Natural killer cell treated with Interleukin-12 subunit alpha and Interleukin-12 subunit beta and Interleukin-15 and Interleukin-18, amount 100 ng/mL, for 72 hours (primary cell): Measurements from ENCODE around the gene CCDC13. TPM values are rescaled to one million over a fixed set of nuclear protein-coding genes. Genes with fewer than 3 reads are reported as not detected.
"Not testable (repeated sequence)": the region's sequence is repeated elsewhere in the genome, so short reads cannot be mapped to it uniquely, and the experiment has no call there.

Experiments used
- ATAC-seq, 2 donors: fragments of 150-1000 bp; cut with Tn5 transposase in 1 of 2; sonication (Bioruptor Pico), chemical (Tn5 transposase) in 1 of 2; 2 replicates each; pipeline ENCODE4 v1.10.0; 2021
- DNase-seq: peaks from one replicate; pipeline ENCODE4 v3.0.0; 2022; ENCODE audit warnings: low spot score
- H3K27ac Mint-ChIP-seq, 2 donors: 1 replicate in 1 of 2; 2 replicates in 1 of 2; pipeline ENCODE4 v1.8.0; 2022; ENCODE audit warnings: mixed read lengths in 2 of 2, mild to moderate bottlenecking in 1 of 2, moderate library complexity in 1 of 2
- H3K27me3 Mint-ChIP-seq, 2 donors: 1 replicate in 1 of 2; 2 replicates in 1 of 2; pipeline ENCODE4 v1.8.0; 2022; ENCODE audit warnings: mixed read lengths in 2 of 2
- H3K36me3 Mint-ChIP-seq: one replicate; pipeline ENCODE4 v1.8.0; 2022; ENCODE audit warnings: mixed read lengths
- H3K4me1 Mint-ChIP-seq, 2 donors: 1 replicate in 1 of 2; 2 replicates in 1 of 2; pipeline ENCODE4 v1.8.0; 2022; ENCODE audit warnings: low read depth in 2 of 2, mixed read lengths in 2 of 2, mild to moderate bottlenecking in 1 of 2
- H3K4me3 Mint-ChIP-seq: one replicate; pipeline ENCODE4 v1.8.0; 2022; ENCODE audit warnings: mixed read lengths
- H3K9me3 Mint-ChIP-seq: 2 replicates; pipeline ENCODE4 v1.8.0; 2022; ENCODE audit warnings: mixed read lengths
- total RNA-seq, 2 donors: library from RNA; stranded (reverse); gene quantifications; one replicate each; pipeline ENCODE4 v1.2.3, GENCODE V29; 2022

CCDC13 gene
- 1 to 10 TPM; 1.0 to 1.2 TPM for total RNA-seq

- ATAC-seq (peak; percentile 98 to 99), DNase-seq (peak; percentile 95)
- H3K27ac Mint-ChIP-seq: peak within 1 kb of the TSS; percentile 78 to 89
- no peaks in the 10 kb centered on the region for H3K27me3 Mint-ChIP-seq
- no peaks in the 10 kb centered on the region for H3K9me3 Mint-ChIP-seq
- H3K4me3 Mint-ChIP-seq: peak within 1 kb of the TSS; percentile 91
- H3K4me1 Mint-ChIP-seq: peaks cover 11 to 18% of the 10 kb centered on the region in 2 donors
- H3K36me3 Mint-ChIP-seq: no peaks in the 10 kb centered on the region
Measured at GRCh38 chr3:42772670-42773408, at the start of gene CCDC13. TSS of gene CCDC13 (minus strand) at chr3:42773253. CDS start at chr3:42758345, 14,908 bp downstream.

GRCh38 chr3:42822828-42823227 is 49.8 kb upstream of the CCDC13 start:
- Mint-ChIP-seq H3K36me3 (no peaks in the 10 kb centered on the region), H3K9me3 (no peaks in the 10 kb centered on the region), H3K4me1 (no peaks in the 10 kb centered on the region), H3K4me3 (no peak overlapping the region), H3K27me3 (peaks cover 21 to 26% of the 10 kb centered on the region in 2 donors), H3K27ac (no peak overlapping the region)
- no peak for ATAC-seq
- no peak for DNase-seq

GRCh38 chr3:42820746-42821051 is 47.6 kb upstream of the CCDC13 start:
- H3K4me1 Mint-ChIP-seq: peaks cover 2 to 3% of the 10 kb centered on the region in 2 donors
- no peak overlapping the region for H3K4me3 Mint-ChIP-seq
- DNase-seq (no peak), ATAC-seq (no peak)
- no peak overlapping the region for H3K27ac Mint-ChIP-seq
- peaks cover 2 to 17% of the 10 kb centered on the region in 2 donors for H3K27me3 Mint-ChIP-seq
- H3K9me3 Mint-ChIP-seq: no peaks in the 10 kb centered on the region
- H3K36me3 Mint-ChIP-seq: no peaks in the 10 kb centered on the region

- no peaks in the 10 kb centered on the region for H3K36me3 Mint-ChIP-seq
- H3K9me3 Mint-ChIP-seq: no peaks in the 10 kb centered on the region
- H3K4me3 Mint-ChIP-seq: no peak overlapping the region
- H3K27me3 Mint-ChIP-seq: peaks cover 0 to 14% of the 10 kb centered on the region in 2 donors
- no peak overlapping the region for H3K27ac Mint-ChIP-seq
- ATAC-seq: no peak
- no peak for DNase-seq
- H3K4me1 Mint-ChIP-seq: peaks cover 5% of the 10 kb centered on the region in 2 donors
Measured at GRCh38 chr3:42819351-42819965, 46.4 kb upstream of the CCDC13 start.

- no peak overlapping the region for H3K27ac Mint-ChIP-seq
- H3K27me3 Mint-ChIP-seq: peaks cover 7 to 10% of the 10 kb centered on the region in 2 donors
- ATAC-seq (peak; percentile 65 to 67), DNase-seq (no peak)
- H3K36me3 Mint-ChIP-seq: no peaks in the 10 kb centered on the region
- H3K4me3 Mint-ChIP-seq: no peak overlapping the region
- H3K4me1 Mint-ChIP-seq: peaks cover 5% of the 10 kb centered on the region in 2 donors
- no peaks in the 10 kb centered on the region for H3K9me3 Mint-ChIP-seq
Measured at GRCh38 chr3:42815826-42816225, 42.8 kb upstream of the CCDC13 start.

GRCh38 chr3:42814914-42815507 is 42.0 kb upstream of the CCDC13 start:
- H3K27ac Mint-ChIP-seq: no peak overlapping the region
- no peak overlapping the region for H3K4me3 Mint-ChIP-seq
- no peaks in the 10 kb centered on the region for H3K36me3 Mint-ChIP-seq
- H3K27me3 Mint-ChIP-seq: peaks cover 7 to 16% of the 10 kb centered on the region in 2 donors
- peaks cover 5% of the 10 kb centered on the region in 2 donors for H3K4me1 Mint-ChIP-seq
- no peaks in the 10 kb centered on the region for H3K9me3 Mint-ChIP-seq
- DNase-seq (no peak), ATAC-seq (no peak)

- H3K4me3 Mint-ChIP-seq: no peak overlapping the region
- H3K27me3 Mint-ChIP-seq: peaks cover 8 to 16% of the 10 kb centered on the region in 2 donors
- no peaks in the 10 kb centered on the region for H3K9me3 Mint-ChIP-seq
- no peak for ATAC-seq
- no peaks in the 10 kb centered on the region for H3K36me3 Mint-ChIP-seq
- H3K4me1 Mint-ChIP-seq: peaks cover 5% of the 10 kb centered on the region in 2 donors
- DNase-seq: no peak
- H3K27ac Mint-ChIP-seq: no peak overlapping the region
Measured at GRCh38 chr3:42814246-42814645, 41.2 kb upstream of the CCDC13 start.

GRCh38 chr3:42811118-42811883 is 38.2 kb upstream of the CCDC13 start:
- not testable (repeated sequence) for H3K4me3 Mint-ChIP-seq, DNase-seq, H3K4me1 Mint-ChIP-seq, H3K27ac Mint-ChIP-seq, H3K9me3 Mint-ChIP-seq, ATAC-seq, H3K36me3 Mint-ChIP-seq
- peaks cover 11 to 27% of the 10 kb centered on the region in 2 donors for H3K27me3 Mint-ChIP-seq

- H3K9me3 Mint-ChIP-seq, H3K4me3 Mint-ChIP-seq, ATAC-seq, H3K27ac Mint-ChIP-seq, H3K36me3 Mint-ChIP-seq, DNase-seq, H3K4me1 Mint-ChIP-seq: not testable (repeated sequence)
- peaks cover 11 to 33% of the 10 kb centered on the region in 2 donors for H3K27me3 Mint-ChIP-seq
Measured at GRCh38 chr3:42810706-42811105, 37.7 kb upstream of the CCDC13 start.

GRCh38 chr3:42809202-42809601 is 36.1 kb upstream of the CCDC13 start, which contains the start of gene ACKR2:
TSS of gene ACKR2 (plus strand) at chr3:42809445. CDS start at chr3:42864503, 55,058 bp downstream.
- H3K27ac Mint-ChIP-seq: no peak within 1 kb of the TSS
- H3K9me3 Mint-ChIP-seq: no peaks in the 10 kb centered on the region
- no peak within 1 kb of the TSS for H3K4me3 Mint-ChIP-seq
- DNase-seq: no peak
- peaks cover under 1% of the 10 kb centered on the region for H3K36me3 Mint-ChIP-seq
- peaks cover 3 to 10% of the 10 kb centered on the region in 2 donors for H3K4me1 Mint-ChIP-seq
- peaks cover 11 to 38% of the 10 kb centered on the region in 2 donors for H3K27me3 Mint-ChIP-seq
- no peak for ATAC-seq

GRCh38 chr3:42807929-42808328 is 34.9 kb upstream of the CCDC13 start:
- peaks cover 5% of the 10 kb centered on the region for H3K36me3 Mint-ChIP-seq
- H3K4me1 Mint-ChIP-seq: peaks cover 10 to 23% of the 10 kb centered on the region in 2 donors
- no peak overlapping the region for H3K4me3 Mint-ChIP-seq
- no peak overlapping the region for H3K27ac Mint-ChIP-seq
- DNase-seq: no peak
- ATAC-seq: no peak
- H3K9me3 Mint-ChIP-seq: no peaks in the 10 kb centered on the region
- H3K27me3 Mint-ChIP-seq: peaks cover 11 to 38% of the 10 kb centered on the region in 2 donors

GRCh38 chr3:42805141-42805821 is 32.2 kb upstream of the CCDC13 start:
- Mint-ChIP-seq H3K4me1 (peaks cover 22 to 38% of the 10 kb centered on the region in 2 donors), H3K27ac (peak overlapping the region; percentile 94 to 96), H3K27me3 (peaks cover 9 to 22% of the 10 kb centered on the region in 2 donors), H3K4me3 (peak overlapping the region; percentile 99), H3K9me3 (no peaks in the 10 kb centered on the region), H3K36me3 (peaks cover 5% of the 10 kb centered on the region)
- DNase-seq (no peak), ATAC-seq (no peak)

- Mint-ChIP-seq H3K4me3 (peak overlapping the region; percentile 99), H3K4me1 (peaks cover 22 to 38% of the 10 kb centered on the region in 2 donors), H3K36me3 (peaks cover 5% of the 10 kb centered on the region), H3K9me3 (no peaks in the 10 kb centered on the region), H3K27ac (peak overlapping the region; percentile 94 to 96), H3K27me3 (peaks cover 9 to 21% of the 10 kb centered on the region in 2 donors)
- no peak for ATAC-seq
- no peak for DNase-seq
Measured at GRCh38 chr3:42804831-42805132, 31.7 kb upstream of the CCDC13 start.
